ENCODE data around the gene AUP1. TPM values are rescaled to one million over a fixed set of nuclear protein-coding genes. Genes with fewer than 3 reads are reported as not detected.

Gene AUP1
- total RNA-seq, 4 donors from 2014 or later = 93.7 to 168 (median 112) TPM

GRCh38 chr2:74569686-74570085 is 40.2 kb upstream of the AUP1 start:
- no peak for DNase-seq
- no peaks in the 10 kb centered on the region for H3K27me3 ChIP-seq
- no peak for TF ChIP-seq POLR2A (IDR thresholded peaks at IDR 0.05)
- TF ChIP-seq, protein P1, sequence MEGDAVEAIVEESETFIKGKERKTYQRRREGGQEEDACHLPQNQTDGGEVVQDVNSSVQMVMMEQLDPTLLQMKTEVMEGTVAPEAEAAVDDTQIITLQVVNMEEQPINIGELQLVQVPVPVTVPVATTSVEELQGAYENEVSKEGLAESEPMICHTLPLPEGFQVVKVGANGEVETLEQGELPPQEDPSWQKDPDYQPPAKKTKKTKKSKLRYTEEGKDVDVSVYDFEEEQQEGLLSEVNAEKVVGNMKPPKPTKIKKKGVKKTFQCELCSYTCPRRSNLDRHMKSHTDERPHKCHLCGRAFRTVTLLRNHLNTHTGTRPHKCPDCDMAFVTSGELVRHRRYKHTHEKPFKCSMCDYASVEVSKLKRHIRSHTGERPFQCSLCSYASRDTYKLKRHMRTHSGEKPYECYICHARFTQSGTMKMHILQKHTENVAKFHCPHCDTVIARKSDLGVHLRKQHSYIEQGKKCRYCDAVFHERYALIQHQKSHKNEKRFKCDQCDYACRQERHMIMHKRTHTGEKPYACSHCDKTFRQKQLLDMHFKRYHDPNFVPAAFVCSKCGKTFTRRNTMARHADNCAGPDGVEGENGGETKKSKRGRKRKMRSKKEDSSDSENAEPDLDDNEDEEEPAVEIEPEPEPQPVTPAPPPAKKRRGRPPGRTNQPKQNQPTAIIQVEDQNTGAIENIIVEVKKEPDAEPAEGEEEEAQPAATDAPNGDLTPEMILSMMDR (IDR thresholded peaks at IDR 0.05) = no peak
- H3K36me3 ChIP-seq = no peaks in the 10 kb centered on the region
- 78 to 91% methylated on average over 1 of the region's 1 CpG for WGBS, 2 donors
- H3K4me3 ChIP-seq (replicated peaks in 1 of 3) = no peak overlapping the region
- intact Hi-C loops (cut with DNase I) = no loop called here
- no peaks in the 10 kb centered on the region for H3K4me1 ChIP-seq
- H3K27ac ChIP-seq = no peak overlapping the region
- H3K9me3 ChIP-seq = no peaks in the 10 kb centered on the region

GRCh38 chr2:74567881-74568280 is 38.4 kb upstream of the AUP1 start:
- Histone ChIP-seq H3K4me3 (replicated peaks in 1 of 3) (no peak overlapping the region), H3K4me1 (no peaks in the 10 kb centered on the region), H3K27ac (no peak overlapping the region), H3K9me3 (no peaks in the 10 kb centered on the region), H3K36me3 (no peaks in the 10 kb centered on the region), H3K27me3 (no peaks in the 10 kb centered on the region)
- DNase-seq = no peak
- WGBS, 2 donors = 45 to 46% methylated on average over 5 of the region's 5 CpGs
- intact Hi-C loops (cut with DNase I) = no loop called here
- TF ChIP-seq, protein P1 (IDR thresholded peaks at IDR 0.05) = no peak
- TF ChIP-seq POLR2A (IDR thresholded peaks at IDR 0.05) = no peak

- H3K36me3 ChIP-seq = no peaks in the 10 kb centered on the region
- no peak for DNase-seq
- intact Hi-C loops (cut with DNase I) = no loop called here
- H3K27ac ChIP-seq = no peak overlapping the region
- H3K9me3 ChIP-seq = no peaks in the 10 kb centered on the region
- TF ChIP-seq, protein P1 (IDR thresholded peaks at IDR 0.05) = no peak
- TF ChIP-seq POLR2A (IDR thresholded peaks at IDR 0.05) = no peak
- H3K4me3 ChIP-seq (replicated peaks in 1 of 3) = no peak overlapping the region
- H3K27me3 ChIP-seq = no peaks in the 10 kb centered on the region
- no peaks in the 10 kb centered on the region for H3K4me1 ChIP-seq
Observed at GRCh38 chr2:74566754-74567085, 37.2 kb upstream of the AUP1 start.

GRCh38 chr2:74566076-74566753 is 36.7 kb upstream of the AUP1 start:
- Histone ChIP-seq H3K27ac (no peak overlapping the region), H3K9me3 (no peaks in the 10 kb centered on the region), H3K36me3 (no peaks in the 10 kb centered on the region), H3K4me1 (no peaks in the 10 kb centered on the region), H3K4me3 (replicated peaks in 1 of 3) (no peak overlapping the region), H3K27me3 (no peaks in the 10 kb centered on the region)
- TF ChIP-seq POLR2A (IDR thresholded peaks at IDR 0.05) = no peak
- TF ChIP-seq, protein P1 (IDR thresholded peaks at IDR 0.05) = no peak
- intact Hi-C loops (cut with DNase I) = no loop called here
- no peak for DNase-seq
- 83 to 86% methylated on average over 7 of the region's 7 CpGs for WGBS, 2 donors

DNA sequence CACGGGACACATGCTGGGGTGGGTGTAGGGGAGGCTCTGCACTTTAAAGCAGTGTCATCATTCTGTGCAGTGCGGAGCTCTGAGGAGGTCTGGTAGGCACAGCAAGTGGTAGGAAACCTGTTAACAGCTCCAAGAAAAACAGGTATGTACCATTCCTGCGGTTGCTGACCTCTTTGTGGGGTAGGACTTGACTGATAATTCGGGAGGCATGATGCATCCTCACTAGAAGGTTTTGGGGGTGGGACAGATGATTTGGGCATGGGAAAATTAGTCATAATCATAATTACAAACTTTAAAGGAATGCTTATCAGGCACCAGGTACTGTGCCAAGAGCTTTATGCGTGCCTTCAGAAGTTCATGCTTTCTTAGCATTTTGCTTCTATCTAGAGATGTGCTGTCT is 34.7 kb upstream of the AUP1 start:
- H3K36me3 ChIP-seq = no peaks in the 10 kb centered on the region
- no peaks in the 10 kb centered on the region for H3K9me3 ChIP-seq
- no peaks in the 10 kb centered on the region for H3K27me3 ChIP-seq
- no peak overlapping the region for H3K27ac ChIP-seq
- H3K4me3 ChIP-seq (replicated peaks in 1 of 3) = no peak overlapping the region
- TF ChIP-seq POLR2A (IDR thresholded peaks at IDR 0.05) = no peak
- TF ChIP-seq, protein P1 (IDR thresholded peaks at IDR 0.05) = no peak
- H3K4me1 ChIP-seq = no peaks in the 10 kb centered on the region
- WGBS, 2 donors = 82 to 84% methylated on average over 5 of the region's 5 CpGs
- intact Hi-C loops (cut with DNase I) = no loop called here
- no peak for DNase-seq

Measured in thyroid gland (tissue), 4 donors.